Measurements from ENCODE around the gene HOXD4.

The HOXD4 gene

GRCh38 chr2:176137906-176138305 lies 13.4 kb upstream of the HOXD4 start:
- no peak for TF ChIP-seq CTCF (IDR thresholded peaks at IDR 0.05; ENCODE audit: unreplicated experiment in 3 of 3)
- Mint-ChIP-seq H3K4me1 (peaks cover 54% of the 10 kb centered on the region), H3K9me3 (no peaks in the 10 kb centered on the region), H3K27ac (peak overlapping the region; percentile 94 to 99 (median 99)), H3K27me3 (ENCODE audit: low read depth) (no peaks in the 10 kb centered on the region), H3K36me3 (ENCODE audit: low read depth) (peaks cover 26% of the 10 kb centered on the region), H3K4me3 (peak overlapping the region; percentile 88 to 97 (median 89))

GRCh38 chr2:176138526-176138922 lies 12.8 kb upstream of the HOXD4 start:
- TF ChIP-seq CTCF (IDR thresholded peaks at IDR 0.05; ENCODE audit: unreplicated experiment in 3 of 3): no peak
- Mint-ChIP-seq H3K9me3 (no peaks in the 10 kb centered on the region), H3K4me3 (peak overlapping the region; percentile 88 to 97 (median 89)), H3K4me1 (peaks cover 55% of the 10 kb centered on the region), H3K27me3 (ENCODE audit: low read depth) (no peaks in the 10 kb centered on the region), H3K36me3 (ENCODE audit: low read depth) (peaks cover 26% of the 10 kb centered on the region), H3K27ac (peak overlapping the region; percentile 94 to 99 (median 99))

DNA sequence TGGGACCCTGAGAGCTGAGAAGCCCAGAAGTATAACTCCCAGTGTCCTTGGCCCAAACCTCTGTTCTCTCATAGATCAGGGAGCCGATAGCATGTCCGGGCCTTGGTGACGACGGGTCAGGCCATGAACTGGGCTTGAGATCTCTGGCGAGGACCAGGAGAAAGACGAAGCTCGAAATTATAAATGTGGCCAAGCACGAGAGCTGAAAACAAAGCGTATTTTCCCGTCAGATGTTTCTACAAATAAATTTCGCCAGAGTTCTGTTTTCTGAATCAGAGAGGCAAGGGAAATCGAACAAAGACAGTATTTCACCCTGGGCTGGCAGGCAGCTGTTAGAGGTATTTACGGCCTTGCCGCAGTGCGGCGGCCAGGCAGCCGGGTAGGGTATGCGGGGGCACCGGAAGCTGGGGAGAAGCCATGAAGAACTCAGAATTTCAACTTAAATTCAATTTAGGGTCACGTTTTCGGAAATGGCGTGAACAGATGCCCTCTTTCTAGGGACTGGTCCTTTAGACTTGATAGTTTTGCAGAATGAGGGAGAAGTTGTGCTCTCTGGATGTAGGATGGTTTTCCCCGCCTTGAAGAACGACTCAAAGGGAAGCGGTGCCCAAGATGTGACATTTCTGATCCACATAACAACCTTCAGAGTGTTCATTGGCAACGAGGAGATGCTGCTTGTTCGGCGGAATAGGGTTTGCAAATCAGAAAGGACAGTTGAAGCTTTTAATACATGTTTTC lies 12.3 kb upstream of the HOXD4 start:
- H3K4me3 Mint-ChIP-seq: peak overlapping the region; percentile 88 to 97 (median 89)
- no peak for TF ChIP-seq CTCF (IDR thresholded peaks at IDR 0.05; ENCODE audit: unreplicated experiment in 3 of 3)
- H3K4me1 Mint-ChIP-seq: peaks cover 55% of the 10 kb centered on the region
- no peaks in the 10 kb centered on the region for H3K9me3 Mint-ChIP-seq
- peak overlapping the region; percentile 94 to 99 (median 99) for H3K27ac Mint-ChIP-seq
- no peaks in the 10 kb centered on the region for H3K27me3 Mint-ChIP-seq (ENCODE audit: low read depth)
- peaks cover 27% of the 10 kb centered on the region for H3K36me3 Mint-ChIP-seq (ENCODE audit: low read depth)

- H3K4me3 Mint-ChIP-seq: peak overlapping the region; percentile 88 to 97 (median 89)
- no peaks in the 10 kb centered on the region for H3K27me3 Mint-ChIP-seq (ENCODE audit: low read depth)
- H3K36me3 Mint-ChIP-seq (ENCODE audit: low read depth): peaks cover 30% of the 10 kb centered on the region
- peak overlapping the region; percentile 94 to 99 (median 99) for H3K27ac Mint-ChIP-seq
- no peak for TF ChIP-seq CTCF (IDR thresholded peaks at IDR 0.05; ENCODE audit: unreplicated experiment in 3 of 3)
- H3K9me3 Mint-ChIP-seq: no peaks in the 10 kb centered on the region
- H3K4me1 Mint-ChIP-seq: peaks cover 54% of the 10 kb centered on the region
These were observed 11.5 kb upstream of the HOXD4 start for GRCh38 chr2:176139661-176140512.

GRCh38 chr2:176140513-176141317 lies 10.6 kb upstream of the HOXD4 start:
- H3K27ac Mint-ChIP-seq: peak overlapping the region; percentile 94 to 99 (median 99)
- peak; percentile 97 to 99 (median 98) for TF ChIP-seq CTCF (IDR thresholded peaks at IDR 0.05; ENCODE audit: unreplicated experiment in 3 of 3)

More at GRCh38 chr2:176140513-176141317, 10.6 kb upstream of the HOXD4 start:
- Mint-ChIP-seq H3K27me3 (ENCODE audit: low read depth) (no peaks in the 10 kb centered on the region), H3K9me3 (no peaks in the 10 kb centered on the region), H3K4me1 (peaks cover 53% of the 10 kb centered on the region), H3K36me3 (ENCODE audit: low read depth) (peaks cover 39% of the 10 kb centered on the region), H3K4me3 (peak overlapping the region; percentile 88 to 97 (median 89))
